HuH-7 (cell line): Measurements from ENCODE around the gene SDK1.

ENCODE experiments used
- DNase-seq: peaks from one replicate; pipeline ENCODE4 v3.0.0; 2011; ENCODE audit warnings: low spot score

Gene SDK1

GRCh38 chr7:4182605-4183300 lies 881.7 kb downstream of the SDK1 start:
- DNase-seq: no peak

DNA sequence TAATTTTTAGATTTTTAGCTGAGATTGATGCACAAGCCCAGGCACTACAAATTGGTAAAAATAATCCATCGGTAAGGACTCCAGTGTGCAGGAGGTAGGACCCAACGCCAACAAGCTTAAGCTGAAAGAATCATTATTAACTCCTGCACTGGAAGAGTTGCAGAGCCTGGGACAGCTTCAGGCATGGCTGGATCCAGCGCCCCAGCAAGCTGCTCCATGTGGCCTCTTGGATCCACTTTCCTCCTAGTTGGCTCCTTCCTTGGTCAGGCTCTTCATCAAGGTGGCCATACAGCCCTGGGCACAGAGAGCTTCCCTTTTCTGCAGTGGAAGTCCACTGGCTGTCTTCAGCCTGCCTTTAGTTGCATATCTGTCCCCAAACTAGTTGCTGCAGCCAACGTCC lies 883.6 kb downstream of the SDK1 start:
- DNase-seq: no peak

DNA sequence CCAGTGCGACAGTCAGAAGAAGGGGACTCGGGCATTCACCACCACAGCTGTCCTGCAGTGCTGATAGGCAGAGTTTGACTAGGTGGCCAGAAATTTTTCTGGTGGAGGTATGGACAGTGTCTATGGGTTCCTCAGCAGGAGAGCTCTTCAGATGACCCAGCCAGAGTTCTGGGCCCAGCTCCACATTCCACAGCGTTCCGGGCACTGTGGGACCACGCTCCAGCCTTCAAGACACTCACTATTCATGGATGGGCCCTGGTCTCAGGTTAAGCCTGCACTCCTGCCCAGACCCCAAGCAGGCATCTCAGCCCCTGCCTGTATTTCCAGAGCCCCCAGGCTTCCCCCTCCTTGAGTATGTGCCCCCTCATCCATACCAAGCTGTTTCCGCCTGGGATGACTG lies 884.1 kb downstream of the SDK1 start:
- DNase-seq: no peak

GRCh38 chr7:4185721-4186512 lies 884.9 kb downstream of the SDK1 start:
- DNase-seq: no peak

DNA sequence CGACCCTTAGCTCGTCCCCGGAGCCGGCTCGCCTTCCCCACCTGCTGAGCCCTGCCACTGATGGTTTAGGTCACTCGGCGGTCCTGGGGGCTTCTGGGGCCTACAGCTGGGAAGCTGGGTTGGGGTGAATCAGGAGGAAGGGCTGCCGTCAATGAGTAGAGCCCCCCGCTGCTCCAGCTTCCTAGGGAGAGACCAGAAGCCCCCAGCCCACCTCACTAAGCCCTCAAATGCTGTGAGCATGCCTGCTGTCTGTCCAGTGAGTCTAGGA lies 885.4 kb downstream of the SDK1 start:
- DNase-seq: no peak

GRCh38 chr7:4188651-4189050 lies 887.6 kb downstream of the SDK1 start:
- no peak for DNase-seq

GRCh38 chr7:4189131-4189570 lies 888.1 kb downstream of the SDK1 start:
- no peak for DNase-seq

GRCh38 chr7:4190010-4190981 lies 889.2 kb downstream of the SDK1 start:
- DNase-seq: no peak

GRCh38 chr7:4191046-4191445 lies 890.0 kb downstream of the SDK1 start:
- DNase-seq: no peak

DNA sequence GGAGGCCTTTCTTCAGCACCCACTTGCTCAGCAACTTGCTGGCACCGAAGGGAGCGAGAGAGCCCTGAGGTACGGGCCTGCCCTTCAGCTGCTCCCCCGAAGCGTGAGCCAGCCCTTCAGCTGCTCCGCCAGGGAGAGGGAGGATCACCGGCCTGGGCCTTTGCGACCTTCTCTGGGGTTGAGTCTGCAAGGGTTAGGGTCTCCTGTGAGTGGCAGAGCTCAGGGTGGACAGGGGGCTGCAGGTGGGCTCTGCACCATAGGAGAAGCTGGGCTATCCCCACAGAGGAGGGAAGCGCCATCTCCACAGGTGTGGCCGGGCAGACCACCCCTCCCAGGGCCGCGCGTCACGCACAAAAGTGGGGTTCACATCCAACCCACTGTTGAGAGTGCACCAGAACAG lies 890.5 kb downstream of the SDK1 start:
- no peak for DNase-seq

- DNase-seq: no peak
Measured at GRCh38 chr7:4195660-4196059, 894.6 kb downstream of the SDK1 start.

DNA sequence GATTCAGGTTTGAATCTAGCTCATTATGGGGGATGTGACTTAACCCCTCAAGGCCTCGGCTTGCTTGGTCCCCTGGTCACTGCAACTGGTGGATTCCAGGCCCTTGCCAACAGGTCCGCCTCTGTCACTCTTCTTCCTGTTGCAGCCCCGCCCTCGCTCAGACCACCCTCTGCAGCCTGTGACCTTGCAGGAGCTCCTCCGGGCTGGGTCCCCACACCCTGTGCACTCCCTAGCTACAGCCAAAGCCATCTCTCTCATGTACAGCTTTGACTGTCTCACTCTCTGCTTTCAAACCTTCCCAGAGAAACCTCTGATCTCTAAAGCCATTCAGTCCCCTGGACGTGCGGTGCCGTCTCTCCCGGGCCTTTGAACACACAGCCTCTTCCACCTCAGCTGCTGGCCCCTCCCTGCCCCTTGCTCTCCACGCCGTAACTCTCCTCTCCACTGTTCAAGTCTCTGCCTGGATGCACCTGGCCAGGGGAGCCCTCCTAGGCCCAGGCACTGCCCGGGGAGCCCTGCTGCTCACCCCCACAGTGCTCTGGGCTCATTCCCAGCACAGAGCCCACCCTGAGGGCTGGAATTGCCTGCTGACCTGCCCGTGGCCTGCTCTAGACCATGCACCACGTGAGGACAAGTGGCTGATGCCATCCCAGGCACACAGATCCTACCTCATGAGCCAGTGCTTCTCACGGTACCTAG lies 895.2 kb downstream of the SDK1 start:
- no peak for DNase-seq

- DNase-seq: no peak
Measured at GRCh38 chr7:4198301-4198700, 897.2 kb downstream of the SDK1 start.

DNA sequence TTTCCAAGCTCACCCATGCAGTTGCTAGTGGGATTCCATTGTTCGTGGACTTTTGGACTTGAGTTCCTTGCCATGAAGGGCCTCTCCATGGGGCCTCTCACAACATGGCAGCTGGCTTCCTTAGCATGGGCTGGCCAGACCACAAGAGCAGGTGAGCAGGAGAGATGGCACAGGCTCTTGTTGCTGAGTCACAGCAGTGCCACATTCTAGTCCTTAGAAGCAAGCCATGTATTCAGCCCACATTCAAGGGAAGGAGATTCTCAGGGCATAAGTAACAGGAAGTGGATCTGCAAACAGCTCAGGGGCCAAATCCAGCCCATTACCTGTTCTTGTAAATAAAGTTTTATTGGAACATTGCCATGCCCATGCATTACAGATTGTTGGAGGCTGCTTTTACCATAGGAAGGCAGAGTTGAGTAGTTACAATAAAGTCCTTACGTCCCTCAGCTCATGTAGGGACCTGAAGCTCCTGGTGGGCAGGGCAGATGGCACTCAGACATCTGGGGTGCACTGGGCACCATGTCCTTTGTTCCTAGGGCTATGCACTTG lies 899.6 kb downstream of the SDK1 start:
- no peak for DNase-seq

DNA sequence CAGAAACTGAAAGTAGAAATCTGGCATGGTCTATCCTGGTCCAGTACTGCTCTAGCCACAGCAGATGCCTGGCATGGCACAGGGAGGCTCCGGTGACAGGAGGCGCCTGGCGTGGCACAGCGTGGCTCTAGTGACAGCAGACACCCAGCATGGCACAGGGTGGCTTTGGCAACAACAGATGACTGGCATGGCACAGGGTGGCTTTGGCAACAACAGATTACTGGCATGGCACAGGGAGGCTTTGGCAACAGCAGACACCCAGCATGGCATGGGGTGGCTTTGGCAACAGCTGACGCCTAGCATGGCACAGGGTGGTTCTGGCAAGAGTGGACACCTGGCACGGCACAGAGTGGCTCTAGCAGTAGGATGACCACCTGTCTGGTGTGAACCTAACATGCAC lies 900.5 kb downstream of the SDK1 start:
- DNase-seq: no peak

DNA sequence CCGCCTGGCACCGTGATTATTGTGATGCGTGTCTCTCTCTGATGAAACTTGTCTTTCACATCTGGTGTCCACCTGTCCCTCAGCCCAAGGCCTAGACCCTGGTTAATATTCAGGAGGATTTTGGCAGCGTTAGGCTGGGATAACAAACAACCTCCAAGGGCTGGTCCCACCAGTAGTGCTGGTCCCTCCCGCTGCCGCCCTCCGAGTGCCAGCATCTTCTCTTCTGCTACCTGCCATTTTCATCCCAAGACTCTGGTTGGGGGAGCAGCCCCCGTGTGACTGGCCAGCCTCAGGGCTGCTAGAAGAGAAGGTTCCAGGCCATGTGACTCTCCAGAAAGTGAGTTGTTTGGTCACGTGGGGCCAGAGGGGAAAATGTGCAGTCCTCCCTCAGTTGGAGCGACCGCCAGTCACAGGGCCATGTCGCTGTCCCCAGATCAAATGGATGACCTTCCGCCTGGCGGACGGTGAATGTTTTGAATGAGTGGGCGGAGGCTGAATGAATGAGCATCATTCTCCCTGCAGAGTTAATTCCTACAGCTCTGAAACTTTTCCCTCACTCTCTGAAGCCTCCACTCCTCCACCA lies 901.2 kb downstream of the SDK1 start:
- DNase-seq: no peak

- DNase-seq: no peak
Measured at GRCh38 chr7:4202954-4203353, 901.9 kb downstream of the SDK1 start.

- no peak for DNase-seq
Measured at GRCh38 chr7:4203626-4204512, 902.8 kb downstream of the SDK1 start.

- DNase-seq: no peak
Measured at GRCh38 chr7:4204513-4205165, 903.6 kb downstream of the SDK1 start.

DNA sequence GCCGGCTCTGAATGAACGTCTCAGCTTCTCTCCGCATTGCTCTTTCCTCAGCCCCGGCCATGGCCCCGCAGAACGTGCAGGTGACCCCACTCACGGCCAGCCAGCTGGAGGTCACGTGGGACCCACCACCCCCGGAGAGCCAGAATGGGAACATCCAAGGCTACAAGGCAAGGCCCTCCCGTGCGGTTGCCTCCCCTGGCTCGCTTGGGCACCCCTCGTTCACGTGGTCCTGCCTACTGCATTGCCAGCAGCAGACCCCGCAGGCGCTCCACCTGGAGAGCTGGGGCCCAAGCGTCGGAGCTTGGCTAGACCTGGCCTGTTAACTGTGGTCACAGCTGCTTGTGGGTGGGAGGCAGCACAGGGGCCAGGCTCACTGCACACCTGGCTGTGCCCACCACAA lies 904.8 kb downstream of the SDK1 start:
- DNase-seq: no peak
